Right atrium auricular region (tissue), 2 donors: ENCODE measurements around the gene RGMB. TPM values are rescaled to one million over a fixed set of nuclear protein-coding genes. Genes with fewer than 3 reads are reported as not detected.

Source experiments
- DNase-seq: peaks from one replicate; pipeline ENCODE4 v3.0.0-alpha.2; 2019; ENCODE audit warnings: low spot score
- H3K27ac ChIP-seq, 2 donors: fragments of 200-600 bp; sonication (generic); 1 replicate in 1 of 2; 2 replicates in 1 of 2; pipeline ENCODE4 v1.5.1; 2016 to 2019
- H3K27me3 ChIP-seq, 2 donors: fragments of 200-600 bp; sonication (generic); one replicate each; pipeline versions ENCODE4 v1.5.1 to v1.6.0; 2017 to 2019
- H3K36me3 ChIP-seq: fragments of 200-600 bp; sonication (generic); one replicate; pipeline ENCODE4 v1.5.1; 2016
- H3K4me1 ChIP-seq, 2 donors: fragments of 200-600 bp; sonication (generic); one replicate each; pipeline versions ENCODE4 v1.5.1 to v1.6.0; 2017 to 2019
- H3K4me3 ChIP-seq, 2 donors: fragments of 200-600 bp; sonication (generic); 1 replicate in 1 of 2; 2 replicates in 1 of 2; pipeline ENCODE4 v1.5.1; 2017 to 2019; ENCODE audit warnings: mild to moderate bottlenecking in 1 of 2, moderate library complexity in 1 of 2
- H3K9me3 ChIP-seq, 2 donors: fragments of 200-600 bp; sonication (generic); one replicate each; pipeline ENCODE4 v1.5.1; 2019
- CTCF ChIP-seq, 2 donors: fragments of 200-600 bp; sonication (generic); IDR thresholded peaks; one replicate each; pipeline ENCODE4 v1.5.1; 2019; ENCODE audit warnings: antibody characterized with exemption in 2 of 2
- total RNA-seq, 2 donors: library from RNA; depleted of rRNA; stranded (reverse); fragments of >200 nt; gene quantifications; one replicate each; pipeline ENCODE4 v1.1.0, GENCODE V29; 2016

Gene RGMB
- total RNA-seq = 10 to 100 TPM; 18.2 to 25.4 TPM

- H3K36me3 ChIP-seq = no peaks in the 10 kb centered on the region
- no peaks in the 10 kb centered on the region for H3K27me3 ChIP-seq
- peak within 1 kb of the TSS; percentile 59 to 94 for H3K4me3 ChIP-seq
- H3K27ac ChIP-seq = peak within 1 kb of the TSS; percentile 91 to 97
- peak; percentile 99 for DNase-seq
- peaks cover 0 to 49% of the 10 kb centered on the region in 2 donors for H3K4me1 ChIP-seq
- H3K9me3 ChIP-seq = no peaks in the 10 kb centered on the region
- peak in 1 of 2 donors; percentile 31 for TF ChIP-seq CTCF (IDR thresholded peaks at IDR 0.05)
Measured at GRCh38 chr5:98773464-98774191, at the start of gene RGMB. TSS of gene RGMB (plus strand) at chr5:98773663. CDS start at chr5:98774071, 408 bp downstream.

GRCh38 chr5:98726258-98726657 lies 47.2 kb upstream of the RGMB start:
- no peak for DNase-seq
- H3K27me3 ChIP-seq = no peaks in the 10 kb centered on the region
- no peak overlapping the region for H3K27ac ChIP-seq
- no peaks in the 10 kb centered on the region for H3K36me3 ChIP-seq
- no peaks in the 10 kb centered on the region for H3K9me3 ChIP-seq
- no peak overlapping the region for H3K4me3 ChIP-seq
- H3K4me1 ChIP-seq = no peaks in the 10 kb centered on the region
- no peak for TF ChIP-seq CTCF (IDR thresholded peaks at IDR 0.05)

GRCh38 chr5:98727686-98728085 lies 45.8 kb upstream of the RGMB start:
- Histone ChIP-seq H3K27ac (no peak overlapping the region), H3K4me3 (no peak overlapping the region), H3K4me1 (no peaks in the 10 kb centered on the region), H3K36me3 (no peaks in the 10 kb centered on the region), H3K9me3 (no peaks in the 10 kb centered on the region), H3K27me3 (no peaks in the 10 kb centered on the region)
- DNase-seq = no peak
- TF ChIP-seq CTCF (IDR thresholded peaks at IDR 0.05) = no peak

- no peak for DNase-seq
- H3K4me3 ChIP-seq = no peak overlapping the region
- H3K9me3 ChIP-seq = peaks cover 0 to 11% of the 10 kb centered on the region in 2 donors
- no peaks in the 10 kb centered on the region for H3K4me1 ChIP-seq
- TF ChIP-seq CTCF (IDR thresholded peaks at IDR 0.05) = no peak
- no peaks in the 10 kb centered on the region for H3K27me3 ChIP-seq
- no peaks in the 10 kb centered on the region for H3K36me3 ChIP-seq
- no peak overlapping the region for H3K27ac ChIP-seq
Measured at GRCh38 chr5:98734646-98735045, 38.8 kb upstream of the RGMB start.

GRCh38 chr5:98735806-98736507 lies 37.5 kb upstream of the RGMB start:
- Histone ChIP-seq H3K4me1 (no peaks in the 10 kb centered on the region), H3K27me3 (no peaks in the 10 kb centered on the region), H3K9me3 (peaks cover 0 to 11% of the 10 kb centered on the region in 2 donors), H3K36me3 (no peaks in the 10 kb centered on the region), H3K4me3 (no peak overlapping the region), H3K27ac (no peak overlapping the region)
- DNase-seq = no peak
- no peak for TF ChIP-seq CTCF (IDR thresholded peaks at IDR 0.05)
